Muscle layer of duodenum (tissue), 2 donors: Measurements from ENCODE around the gene ATG7.

Experiments
- H3K27ac ChIP-seq: one replicate; pipeline ENCODE4 v1.7.0; 2013; ENCODE audit warnings: mild to moderate bottlenecking, low read length
- H3K27me3 ChIP-seq: one replicate; pipeline ENCODE4 v1.7.0; 2013; ENCODE audit warnings: low read depth, mild to moderate bottlenecking, control low read depth, low read length
- H3K36me3 ChIP-seq, 2 donors: one replicate each; pipeline ENCODE4 v1.7.0; 2013; ENCODE audit warnings: low read length in 2 of 2, control low read depth in 1 of 2, mild to moderate bottlenecking in 1 of 2; ENCODE audit not compliant: insufficient read depth in 2 of 2, control insufficient read depth in 1 of 2
- H3K4me1 ChIP-seq, 2 donors: one replicate each; pipeline ENCODE4 v1.7.0; 2013; ENCODE audit warnings: low read length in 2 of 2, mild to moderate bottlenecking in 2 of 2, control low read depth in 1 of 2, moderate library complexity in 1 of 2; ENCODE audit not compliant: insufficient read depth in 2 of 2, control insufficient read depth in 1 of 2
- H3K4me3 ChIP-seq, 2 donors: one replicate each; pipeline ENCODE4 v1.7.0; 2013; ENCODE audit warnings: low read length in 2 of 2, low read depth in 1 of 2, mild to moderate bottlenecking in 1 of 2
- H3K9me3 ChIP-seq, 2 donors: one replicate each; pipeline ENCODE4 v1.7.0; 2013; ENCODE audit warnings: low read length in 2 of 2, control low read depth in 1 of 2, mild to moderate bottlenecking in 1 of 2; ENCODE audit not compliant: control insufficient read depth in 1 of 2
- donor health status: healthy.

The ATG7 gene

DNA sequence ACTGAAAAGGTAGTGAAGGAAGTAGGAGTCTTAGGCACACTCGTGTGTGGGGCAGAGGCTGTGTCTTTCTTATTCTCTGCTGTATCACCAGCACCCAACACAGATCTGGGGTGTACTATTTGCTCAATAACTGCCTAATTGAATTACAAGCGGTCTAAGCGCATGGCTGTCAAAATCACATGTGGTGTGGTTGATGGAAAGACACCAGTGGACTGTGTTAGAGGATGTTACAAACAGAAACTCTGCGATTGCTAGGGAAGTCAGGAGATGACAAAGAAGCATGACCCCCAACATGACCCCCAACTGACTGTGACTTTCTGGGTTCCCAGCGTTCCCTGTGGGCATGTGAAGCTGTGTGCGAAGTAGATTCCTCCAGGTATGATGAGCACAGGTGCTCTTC lies 32.0 kb downstream of the ATG7 start:
- H3K9me3 ChIP-seq: no peaks in the 10 kb centered on the region
- no peak overlapping the region for H3K4me3 ChIP-seq
- H3K27me3 ChIP-seq: no peaks in the 10 kb centered on the region
- H3K4me1 ChIP-seq: peaks cover 0 to 9% of the 10 kb centered on the region in 2 donors
- H3K27ac ChIP-seq: no peak overlapping the region
- peaks cover 43 to 67% of the 10 kb centered on the region in 2 donors for H3K36me3 ChIP-seq

DNA sequence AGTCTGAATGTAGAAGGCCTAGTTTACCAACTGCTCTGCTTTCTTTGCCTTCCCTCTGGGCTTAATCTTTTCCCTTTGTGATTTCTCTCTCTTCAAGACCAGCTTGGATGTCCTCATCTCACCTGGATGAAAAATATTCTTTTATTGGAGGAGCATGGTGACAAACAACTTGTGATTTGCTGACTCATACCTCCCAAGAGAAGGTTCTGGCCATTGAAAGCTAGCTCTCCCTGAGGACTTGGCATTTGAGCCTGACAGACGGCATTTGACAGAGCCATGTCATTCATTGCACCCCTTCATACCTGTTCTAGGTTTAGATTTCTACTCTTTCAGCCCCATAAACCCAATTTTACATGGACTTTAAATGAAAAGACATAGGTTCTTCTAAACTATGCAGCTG lies 33.3 kb downstream of the ATG7 start:
- H3K36me3 ChIP-seq: peaks cover 47 to 67% of the 10 kb centered on the region in 2 donors
- no peak overlapping the region for H3K4me3 ChIP-seq
- H3K27me3 ChIP-seq: no peaks in the 10 kb centered on the region
- no peak overlapping the region for H3K27ac ChIP-seq
- peaks cover 0 to 9% of the 10 kb centered on the region in 2 donors for H3K4me1 ChIP-seq
- no peaks in the 10 kb centered on the region for H3K9me3 ChIP-seq

DNA sequence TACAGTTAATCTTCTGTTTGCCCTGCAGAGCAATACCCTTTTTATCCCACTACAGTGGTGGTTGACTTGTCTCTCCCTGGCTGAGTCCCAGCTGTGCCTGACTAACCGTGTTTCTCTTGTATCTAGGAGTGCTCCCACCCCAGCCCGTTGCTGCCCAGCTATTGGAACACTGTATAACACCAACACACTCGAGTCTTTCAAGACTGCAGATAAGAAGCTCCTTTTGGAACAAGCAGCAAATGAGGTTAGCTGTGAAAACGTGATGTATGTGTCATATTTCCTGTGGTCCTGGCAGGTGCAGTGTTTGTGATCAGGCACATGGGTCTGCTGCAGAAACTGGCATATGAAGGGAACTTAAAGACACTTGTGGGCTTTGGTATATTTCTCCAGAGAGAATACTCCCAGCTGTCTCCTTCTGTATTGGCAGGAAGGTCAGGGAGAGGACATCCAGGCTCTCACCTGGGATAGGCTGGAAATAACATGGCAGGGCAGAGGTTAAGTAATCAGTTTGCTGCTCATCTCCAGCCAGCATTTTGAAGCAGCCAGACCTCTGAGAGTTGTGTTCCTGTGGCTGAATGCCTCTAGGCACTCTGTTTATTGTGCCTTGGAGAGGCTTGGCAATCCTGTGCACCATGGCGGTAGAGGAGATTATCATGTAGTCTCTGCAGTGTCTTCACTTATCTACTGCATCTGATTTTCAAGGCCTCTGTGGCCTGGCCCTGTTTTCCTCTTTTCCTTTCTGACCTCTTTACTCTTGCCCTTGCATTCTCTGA lies 34.8 kb downstream of the ATG7 start:
- H3K4me3 ChIP-seq: no peak overlapping the region
- H3K4me1 ChIP-seq: peaks cover 0 to 9% of the 10 kb centered on the region in 2 donors
- H3K36me3 ChIP-seq: peaks cover 52 to 56% of the 10 kb centered on the region in 2 donors
- H3K9me3 ChIP-seq: no peaks in the 10 kb centered on the region
- no peaks in the 10 kb centered on the region for H3K27me3 ChIP-seq
- H3K27ac ChIP-seq: peak overlapping the region; percentile 4

DNA sequence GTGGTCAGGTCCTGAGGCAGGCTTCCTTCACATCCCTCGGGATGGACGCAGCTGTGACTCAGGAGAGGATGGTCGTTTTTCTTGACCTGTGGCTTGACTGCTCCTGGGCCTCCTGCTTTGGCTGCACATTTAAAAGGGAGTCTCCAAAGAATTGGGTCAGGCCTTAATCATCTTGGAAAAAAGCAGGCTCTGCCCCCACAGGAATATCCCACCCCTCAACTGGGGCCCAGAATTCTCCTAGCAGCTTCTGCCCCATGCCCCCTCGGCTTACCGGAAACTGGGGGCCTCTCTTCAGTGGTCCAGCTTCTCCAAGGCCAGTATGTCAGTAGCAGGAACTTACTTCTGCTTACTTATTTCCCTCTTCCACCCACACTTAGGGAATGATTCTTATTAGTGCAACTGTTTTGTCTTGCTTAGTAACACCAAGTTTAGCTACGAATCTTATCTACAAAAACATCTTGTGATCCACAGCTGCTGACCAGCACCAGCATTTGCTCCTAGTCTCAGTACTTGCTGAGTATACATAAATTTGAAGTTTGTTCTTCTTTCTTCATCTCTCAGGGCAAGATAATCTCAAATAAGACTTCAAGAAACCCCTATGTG lies 35.7 kb downstream of the ATG7 start:
- no peaks in the 10 kb centered on the region for H3K9me3 ChIP-seq
- no peaks in the 10 kb centered on the region for H3K27me3 ChIP-seq
- peaks cover 0 to 9% of the 10 kb centered on the region in 2 donors for H3K4me1 ChIP-seq
- peaks cover 56 to 64% of the 10 kb centered on the region in 2 donors for H3K36me3 ChIP-seq
- H3K27ac ChIP-seq: peak overlapping the region; percentile 42
- no peak overlapping the region for H3K4me3 ChIP-seq

DNA sequence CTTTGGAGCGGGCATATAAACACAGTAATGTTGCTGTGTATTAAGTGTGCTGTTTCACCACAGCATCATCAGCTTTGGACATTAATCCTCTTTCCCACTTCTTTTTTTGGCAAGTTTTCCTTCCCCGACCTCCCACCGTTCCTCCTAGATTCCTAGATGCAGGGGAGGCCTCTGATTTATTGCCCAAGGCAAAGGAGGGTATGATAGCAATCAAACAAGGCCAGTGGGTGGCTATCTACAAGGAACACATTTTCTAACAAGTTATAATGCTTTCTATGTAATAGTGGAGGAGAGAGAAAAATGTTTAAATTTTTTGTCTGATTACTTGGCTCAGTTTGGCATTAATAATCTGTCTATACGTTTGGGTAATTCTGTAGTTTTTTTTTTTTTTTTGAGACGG lies 38.1 kb downstream of the ATG7 start:
- peaks cover 56 to 67% of the 10 kb centered on the region in 2 donors for H3K36me3 ChIP-seq
- H3K27me3 ChIP-seq: no peaks in the 10 kb centered on the region
- H3K9me3 ChIP-seq: no peaks in the 10 kb centered on the region
- no peak overlapping the region for H3K27ac ChIP-seq
- H3K4me1 ChIP-seq: peaks cover 0 to 9% of the 10 kb centered on the region in 2 donors
- H3K4me3 ChIP-seq: no peak overlapping the region

DNA sequence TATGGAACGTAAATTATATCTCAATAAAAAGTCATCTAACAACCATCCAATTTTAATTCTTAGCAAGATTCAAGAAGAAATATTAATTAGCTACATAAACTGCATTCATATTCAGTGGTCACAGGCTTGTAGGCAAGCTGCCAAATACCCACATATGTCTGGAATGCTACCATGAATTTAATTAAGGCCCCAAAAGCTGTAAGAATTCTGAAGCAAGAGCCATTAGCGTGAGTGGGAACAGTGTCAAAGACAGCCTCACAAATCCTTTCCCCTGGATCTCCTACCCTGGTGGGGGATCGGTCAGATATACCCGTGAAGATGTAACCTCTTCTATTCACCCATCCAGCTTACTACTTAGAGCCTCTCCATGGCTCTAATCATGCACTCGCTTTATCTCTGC lies 40.0 kb downstream of the ATG7 start:
- Histone ChIP-seq H3K4me1 (peaks cover 0 to 3% of the 10 kb centered on the region in 2 donors), H3K36me3 (peaks cover 55 to 70% of the 10 kb centered on the region in 2 donors), H3K27ac (no peak overlapping the region), H3K27me3 (no peaks in the 10 kb centered on the region), H3K9me3 (no peaks in the 10 kb centered on the region), H3K4me3 (no peak overlapping the region)

DNA sequence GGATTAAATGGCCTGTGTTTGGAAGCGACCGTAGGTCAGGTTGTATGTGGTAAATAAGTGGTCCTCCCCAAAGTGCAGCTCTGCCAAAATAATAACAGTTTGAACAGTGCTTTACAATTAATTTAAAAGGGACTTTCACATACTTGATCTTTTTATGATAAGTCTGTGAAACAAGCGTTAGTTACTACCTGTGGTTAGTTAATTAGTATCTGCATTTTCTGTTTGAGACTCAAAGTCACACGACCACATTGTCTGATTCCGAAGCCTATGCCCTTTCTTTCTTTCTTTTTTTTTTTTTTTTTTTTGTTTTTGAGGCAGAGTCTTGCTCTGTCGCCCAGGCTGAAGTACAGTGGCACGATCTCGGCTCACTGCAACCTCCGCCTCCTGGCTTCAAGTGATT lies 45.1 kb downstream of the ATG7 start:
- H3K36me3 ChIP-seq: peaks cover 60 to 84% of the 10 kb centered on the region in 2 donors
- H3K27ac ChIP-seq: no peak overlapping the region
- no peaks in the 10 kb centered on the region for H3K9me3 ChIP-seq
- no peak overlapping the region for H3K4me3 ChIP-seq
- H3K27me3 ChIP-seq: no peaks in the 10 kb centered on the region
- H3K4me1 ChIP-seq: no peaks in the 10 kb centered on the region

DNA sequence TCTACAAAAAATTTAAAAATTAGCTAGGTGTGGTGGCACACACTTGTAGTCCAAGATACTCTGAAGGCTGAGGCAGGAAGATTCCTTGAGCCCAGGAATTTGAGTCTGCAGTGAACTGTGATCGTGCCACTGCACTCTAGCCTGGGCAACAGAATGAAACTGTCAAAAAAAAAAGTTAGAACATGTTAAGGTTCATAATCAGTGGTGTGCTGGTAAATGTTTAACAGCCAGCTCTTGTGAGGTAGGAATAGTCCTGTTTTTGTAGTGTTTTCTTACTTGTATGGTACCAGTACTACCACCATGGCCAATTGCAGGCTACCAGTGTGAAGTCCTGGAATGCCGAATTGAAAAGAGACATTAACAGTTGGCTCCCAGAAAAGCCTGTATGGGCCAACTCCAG lies 50.7 kb downstream of the ATG7 start:
- no peak overlapping the region for H3K27ac ChIP-seq
- H3K36me3 ChIP-seq: peaks cover 41 to 70% of the 10 kb centered on the region in 2 donors
- H3K27me3 ChIP-seq: no peaks in the 10 kb centered on the region
- H3K9me3 ChIP-seq: no peaks in the 10 kb centered on the region
- no peak overlapping the region for H3K4me3 ChIP-seq
- no peaks in the 10 kb centered on the region for H3K4me1 ChIP-seq

DNA sequence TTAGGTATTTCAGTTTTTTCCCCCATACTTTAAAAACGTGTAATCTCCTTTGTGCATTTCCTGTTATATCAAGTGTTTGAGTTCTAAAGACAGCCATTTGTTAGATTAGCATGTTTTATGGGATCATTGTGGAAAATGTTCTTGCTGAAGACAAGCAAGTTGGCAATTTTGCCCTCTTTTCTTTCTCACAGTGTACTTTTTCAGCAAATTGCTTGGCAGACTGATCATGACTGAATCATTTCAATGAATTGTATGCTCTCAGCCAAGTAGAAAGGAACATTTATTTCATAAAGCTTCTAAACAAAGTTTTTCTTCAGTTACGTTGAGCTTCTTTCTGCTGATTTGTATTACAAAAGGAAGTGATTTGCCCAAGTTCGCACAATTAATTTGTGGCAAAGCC lies 51.6 kb downstream of the ATG7 start:
- Histone ChIP-seq H3K27ac (no peak overlapping the region), H3K4me1 (no peaks in the 10 kb centered on the region), H3K36me3 (peaks cover 34 to 61% of the 10 kb centered on the region in 2 donors), H3K4me3 (no peak overlapping the region), H3K27me3 (no peaks in the 10 kb centered on the region), H3K9me3 (no peaks in the 10 kb centered on the region)

DNA sequence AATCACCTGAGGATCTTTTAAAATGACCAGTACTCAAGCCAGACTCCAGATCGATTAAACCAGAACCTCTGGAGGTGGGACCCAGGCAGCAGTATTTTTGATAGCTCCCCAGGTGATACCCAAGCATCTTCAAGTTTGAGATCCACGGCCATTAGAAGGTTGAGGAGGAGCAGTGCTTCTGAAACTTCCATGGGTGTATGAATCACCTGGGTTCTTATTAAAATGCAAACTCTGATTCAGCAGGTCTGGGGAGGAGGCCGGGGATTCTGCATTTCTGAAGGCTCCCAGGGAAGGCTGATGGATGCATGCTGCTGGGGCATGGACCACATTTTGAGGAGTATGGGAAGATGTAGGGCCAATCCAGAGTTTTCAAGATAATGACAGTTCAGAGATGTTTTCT lies 55.4 kb downstream of the ATG7 start:
- Histone ChIP-seq H3K9me3 (no peaks in the 10 kb centered on the region), H3K27ac (no peak overlapping the region), H3K4me1 (no peaks in the 10 kb centered on the region), H3K4me3 (no peak overlapping the region), H3K27me3 (no peaks in the 10 kb centered on the region), H3K36me3 (peaks cover 14 to 25% of the 10 kb centered on the region in 2 donors)

DNA sequence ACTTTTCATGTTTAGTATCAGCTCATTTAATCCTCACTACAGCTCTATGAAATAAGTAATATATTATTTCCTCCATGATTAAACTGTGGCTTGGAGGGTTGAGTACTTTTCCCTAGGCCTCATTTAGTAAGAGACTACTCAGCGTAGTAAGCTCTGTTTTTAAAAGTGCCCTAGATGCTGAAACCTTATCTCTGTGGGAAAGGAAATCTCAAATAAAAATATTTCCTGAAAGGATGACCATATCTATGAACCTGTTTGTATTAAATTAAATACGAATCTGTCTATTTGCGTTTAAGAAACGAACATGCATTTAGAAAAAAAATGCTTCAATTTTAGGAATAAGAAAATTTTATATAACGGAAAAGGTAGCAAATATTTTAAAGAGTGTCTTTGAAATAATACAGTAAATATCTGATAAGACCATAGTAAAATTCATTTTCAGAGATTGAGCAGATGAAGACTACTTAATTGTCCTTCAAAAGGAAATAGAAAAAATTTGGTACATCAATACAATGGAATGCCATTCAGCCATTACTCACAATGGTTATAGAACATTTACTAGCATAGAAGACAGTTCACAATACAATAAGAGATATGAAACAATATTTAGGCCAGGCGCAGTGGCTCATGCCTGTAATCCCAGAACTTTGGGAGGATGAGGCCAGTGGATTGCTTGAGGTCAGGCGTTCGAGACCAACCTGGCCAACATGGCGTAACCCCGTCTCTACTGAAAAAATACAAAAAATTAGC lies 56.2 kb downstream of the ATG7 start:
- Histone ChIP-seq H3K4me3 (no peak overlapping the region), H3K36me3 (peaks cover 14 to 20% of the 10 kb centered on the region in 2 donors), H3K9me3 (no peaks in the 10 kb centered on the region), H3K27ac (no peak overlapping the region), H3K4me1 (no peaks in the 10 kb centered on the region), H3K27me3 (no peaks in the 10 kb centered on the region)
